ENCODE data around the gene NPTN. TPM values are rescaled to one million over a fixed set of nuclear protein-coding genes. Genes with fewer than 3 reads are reported as not detected.

NPTN gene
- total RNA-seq, 1 experiment from 2014 or later, result 71.0 TPM

DNA sequence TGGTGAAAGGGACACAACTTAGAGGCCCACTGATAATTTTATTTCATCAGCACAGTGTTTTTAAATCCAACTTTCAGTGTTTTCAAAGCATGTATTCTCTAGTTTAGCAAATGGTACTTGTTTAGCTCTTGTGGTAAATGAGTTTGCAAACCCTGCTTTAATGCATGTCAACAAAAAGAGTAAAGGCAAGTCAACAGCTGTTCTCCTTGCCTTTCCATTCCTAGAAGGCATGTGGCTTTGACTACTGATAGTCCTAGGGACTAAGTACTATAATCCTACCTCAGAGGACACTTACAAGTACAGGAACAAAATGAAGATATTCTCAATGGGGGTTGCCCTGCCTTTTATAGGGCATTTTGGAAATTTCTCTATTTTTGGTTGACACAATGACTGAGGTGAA, 13.1 kb downstream of the NPTN start:
- ChIA-PET POLR2A (interaction anchor here (0.9 to 13.4 kb wide), 2 partner anchors 12 kb away, joined by 3 to 128 read pairs; partner anchors contain the start of gene NPTN), CTCF (interaction anchor here (2.5 kb wide), 1 partner anchor 16 kb away, joined by 15 read pairs; no protein-coding TSS in a partner anchor)
- no TSS peak for BruUV-seq (replicated peaks)
- no peak overlapping the region for H3K27ac Mint-ChIP-seq (ENCODE audit: low read depth, unreplicated experiment)
- H3K4me3 Mint-ChIP-seq (ENCODE audit: unreplicated experiment), result no peak overlapping the region
- H3K4me1 Mint-ChIP-seq (ENCODE audit: insufficient read depth, unreplicated experiment), result peaks cover 20% of the 10 kb centered on the region
- TF ChIP-seq, protein P1, sequence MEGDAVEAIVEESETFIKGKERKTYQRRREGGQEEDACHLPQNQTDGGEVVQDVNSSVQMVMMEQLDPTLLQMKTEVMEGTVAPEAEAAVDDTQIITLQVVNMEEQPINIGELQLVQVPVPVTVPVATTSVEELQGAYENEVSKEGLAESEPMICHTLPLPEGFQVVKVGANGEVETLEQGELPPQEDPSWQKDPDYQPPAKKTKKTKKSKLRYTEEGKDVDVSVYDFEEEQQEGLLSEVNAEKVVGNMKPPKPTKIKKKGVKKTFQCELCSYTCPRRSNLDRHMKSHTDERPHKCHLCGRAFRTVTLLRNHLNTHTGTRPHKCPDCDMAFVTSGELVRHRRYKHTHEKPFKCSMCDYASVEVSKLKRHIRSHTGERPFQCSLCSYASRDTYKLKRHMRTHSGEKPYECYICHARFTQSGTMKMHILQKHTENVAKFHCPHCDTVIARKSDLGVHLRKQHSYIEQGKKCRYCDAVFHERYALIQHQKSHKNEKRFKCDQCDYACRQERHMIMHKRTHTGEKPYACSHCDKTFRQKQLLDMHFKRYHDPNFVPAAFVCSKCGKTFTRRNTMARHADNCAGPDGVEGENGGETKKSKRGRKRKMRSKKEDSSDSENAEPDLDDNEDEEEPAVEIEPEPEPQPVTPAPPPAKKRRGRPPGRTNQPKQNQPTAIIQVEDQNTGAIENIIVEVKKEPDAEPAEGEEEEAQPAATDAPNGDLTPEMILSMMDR (IDR thresholded peaks at IDR 0.05; ENCODE audit: unreplicated experiment), result no peak
- peaks cover 16% of the 10 kb centered on the region for H3K36me3 Mint-ChIP-seq (ENCODE audit: insufficient read depth, unreplicated experiment)
- DNase-seq (ENCODE audit: unreplicated experiment), result no peak
- intact Hi-C loops (cut with micrococcal nuclease), result no loop called here
- no peaks in the 10 kb centered on the region for H3K9me3 Mint-ChIP-seq (ENCODE audit: unreplicated experiment)
- H3K27me3 Mint-ChIP-seq (ENCODE audit: insufficient read depth, unreplicated experiment), result no peaks in the 10 kb centered on the region

DNA sequence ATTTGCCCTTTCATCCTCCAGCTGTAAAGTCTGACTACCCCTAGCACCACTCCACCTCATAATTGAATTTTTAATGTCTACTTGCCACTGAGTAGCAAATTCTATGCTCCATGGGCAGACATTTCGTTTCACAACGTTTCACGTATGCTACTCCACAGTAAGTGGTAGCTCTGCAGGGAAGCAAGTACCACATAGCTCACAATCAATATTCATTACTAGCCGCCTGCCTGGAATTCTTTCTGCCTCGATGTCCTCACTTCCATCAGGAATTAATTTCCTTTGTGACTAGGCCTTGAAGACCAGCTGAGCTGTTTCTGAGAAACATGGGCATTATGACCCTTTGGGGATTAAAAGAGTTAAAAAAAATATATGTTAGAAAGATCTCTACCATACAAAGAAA, 15.3 kb downstream of the NPTN start:
- intact Hi-C loops (cut with micrococcal nuclease), result no loop called here
- ChIA-PET CTCF (interaction anchor here (0.9 to 1.6 kb wide), 5 partner anchors 10 to 58 kb away, joined by 3 to 8 read pairs (median 5); no protein-coding TSS in a partner anchor), POLR2A (interaction anchor here (0.7 to 13.4 kb wide), 4 partner anchors 9 to 15 kb away, joined by 3 to 128 read pairs (median 12); partner anchors contain the start of gene NPTN)
- Mint-ChIP-seq H3K36me3 (ENCODE audit: insufficient read depth, unreplicated experiment) (peaks cover 16% of the 10 kb centered on the region), H3K4me3 (ENCODE audit: unreplicated experiment) (no peak overlapping the region), H3K4me1 (ENCODE audit: insufficient read depth, unreplicated experiment) (peaks cover 18% of the 10 kb centered on the region), H3K27ac (ENCODE audit: low read depth, unreplicated experiment) (no peak overlapping the region), H3K27me3 (ENCODE audit: insufficient read depth, unreplicated experiment) (no peaks in the 10 kb centered on the region), H3K9me3 (ENCODE audit: unreplicated experiment) (no peaks in the 10 kb centered on the region)
- TF ChIP-seq, protein P1 (IDR thresholded peaks at IDR 0.05; ENCODE audit: unreplicated experiment), result no peak
- no TSS peak for BruUV-seq (replicated peaks)
- no peak for DNase-seq (ENCODE audit: unreplicated experiment)

DNA sequence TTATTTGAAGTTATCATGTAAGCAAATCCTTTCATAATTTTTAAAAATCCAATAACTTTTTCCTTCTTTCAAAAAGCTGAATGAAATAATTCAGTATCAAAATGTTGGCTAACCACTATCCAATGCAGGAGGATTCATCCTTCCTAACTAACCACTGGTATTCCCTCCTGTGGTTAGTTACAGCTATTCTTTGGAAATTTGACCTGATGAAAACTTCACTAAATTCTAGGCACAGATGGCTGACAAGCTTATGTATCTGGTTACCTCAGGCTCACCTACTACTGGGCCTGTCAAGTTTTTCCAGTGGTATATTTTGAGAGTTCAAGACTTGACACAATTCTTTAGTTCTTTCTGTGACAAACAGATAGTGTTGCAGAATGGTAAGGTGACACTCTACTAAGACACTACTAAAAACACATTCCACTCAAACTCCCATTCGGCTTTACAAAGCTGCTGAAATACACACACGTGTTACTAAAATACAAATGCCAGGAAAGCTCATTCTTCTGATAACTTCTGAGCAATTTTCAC, 15.8 kb downstream of the NPTN start:
- ChIA-PET CTCF (interaction anchor here (0.6 to 1.6 kb wide), 7 partner anchors 10 to 291 kb away, joined by 3 to 8 read pairs (median 4); no protein-coding TSS in a partner anchor), POLR2A (interaction anchor here (0.8 to 13.4 kb wide), 5 partner anchors 7 to 21 kb away, joined by 3 to 128 read pairs (median 17); partner anchors contain the start of gene NPTN)
- BruUV-seq (replicated peaks), result no TSS peak
- no peak for DNase-seq (ENCODE audit: unreplicated experiment)
- Mint-ChIP-seq H3K36me3 (ENCODE audit: insufficient read depth, unreplicated experiment) (peaks cover 16% of the 10 kb centered on the region), H3K27me3 (ENCODE audit: insufficient read depth, unreplicated experiment) (no peaks in the 10 kb centered on the region), H3K4me1 (ENCODE audit: insufficient read depth, unreplicated experiment) (peaks cover 20% of the 10 kb centered on the region), H3K4me3 (ENCODE audit: unreplicated experiment) (no peak overlapping the region), H3K27ac (ENCODE audit: low read depth, unreplicated experiment) (no peak overlapping the region), H3K9me3 (ENCODE audit: unreplicated experiment) (no peaks in the 10 kb centered on the region)
- TF ChIP-seq, protein P1 (IDR thresholded peaks at IDR 0.05; ENCODE audit: unreplicated experiment), result no peak
- intact Hi-C loops (cut with micrococcal nuclease), result no loop called here

DNA sequence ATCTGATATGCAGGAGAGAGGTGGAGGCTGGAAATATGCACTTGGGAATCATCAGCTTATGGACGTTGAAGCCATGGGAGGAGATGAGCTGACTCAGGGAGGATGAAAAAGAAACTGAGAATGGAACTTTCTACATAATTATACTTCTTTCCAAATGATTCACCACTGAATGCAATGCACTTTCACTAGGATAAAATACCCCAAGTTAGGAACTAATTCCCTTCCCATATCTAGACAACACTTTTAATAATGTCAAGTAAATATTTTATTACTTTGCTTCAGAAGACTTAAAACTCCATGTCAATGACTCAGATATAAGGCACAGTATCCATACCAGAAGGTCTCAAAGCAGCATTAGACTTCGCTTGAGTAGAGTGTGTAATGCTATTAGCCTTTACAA, 24.2 kb downstream of the NPTN start:
- no peak for DNase-seq (ENCODE audit: unreplicated experiment)
- H3K27me3 Mint-ChIP-seq (ENCODE audit: insufficient read depth, unreplicated experiment), result no peaks in the 10 kb centered on the region
- intact Hi-C loops (cut with micrococcal nuclease), result no loop called here
- no peaks in the 10 kb centered on the region for H3K9me3 Mint-ChIP-seq (ENCODE audit: unreplicated experiment)
- TF ChIP-seq, protein P1 (IDR thresholded peaks at IDR 0.05; ENCODE audit: unreplicated experiment), result no peak
- ChIA-PET POLR2A (interaction anchor here (0.7 to 15.9 kb wide), 2 partner anchors 9 to 19 kb away, joined by 6 to 270 read pairs; partner anchors contain the start of gene NPTN), CTCF (interaction anchor here (0.6 to 2.1 kb wide), 4 partner anchors 13 to 48 kb away, joined by 3 to 8 read pairs (median 5); no protein-coding TSS in a partner anchor)
- H3K27ac Mint-ChIP-seq (ENCODE audit: low read depth, unreplicated experiment), result no peak overlapping the region
- H3K4me1 Mint-ChIP-seq (ENCODE audit: insufficient read depth, unreplicated experiment), result peaks cover 14% of the 10 kb centered on the region
- BruUV-seq (replicated peaks), result no TSS peak
- H3K4me3 Mint-ChIP-seq (ENCODE audit: unreplicated experiment), result no peak overlapping the region
- H3K36me3 Mint-ChIP-seq (ENCODE audit: insufficient read depth, unreplicated experiment), result peaks cover 6% of the 10 kb centered on the region

Measured in MCF 10A (cell line).